Endodermal cell (in vitro differentiated cells): ENCODE measurements around the gene SMIM23. TPM values are rescaled to one million over a fixed set of nuclear protein-coding genes. Genes with fewer than 3 reads are reported as not detected.

Source experiments
- DNase-seq: peaks from one replicate; pipeline ENCODE4 v3.0.0-alpha.2; 2017
- H3K27ac ChIP-seq: 2 replicates; pipeline ENCODE4 v1.5.1; 2013; ENCODE audit warnings: mild to moderate bottlenecking, low read depth, low read length, moderate library complexity
- H3K27me3 ChIP-seq: 2 replicates; pipeline ENCODE4 v1.6.1; 2013; ENCODE audit warnings: mild to moderate bottlenecking, low read length, moderate library complexity; ENCODE audit not compliant: insufficient read depth, control insufficient read depth, poor library complexity, severe bottlenecking
- H3K36me3 ChIP-seq: 2 replicates; pipeline ENCODE4 v1.7.0; 2013; ENCODE audit warnings: mild to moderate bottlenecking, low read length, moderate library complexity; ENCODE audit not compliant: control insufficient read depth, insufficient read depth
- H3K4me1 ChIP-seq: one replicate; pipeline ENCODE4 v1.7.0; 2013; ENCODE audit warnings: low read length; ENCODE audit not compliant: control insufficient read depth, insufficient read depth
- H3K4me3 ChIP-seq: 2 replicates; pipeline ENCODE4 v1.5.1; 2013; ENCODE audit warnings: mild to moderate bottlenecking, low read length, moderate library complexity
- H3K9ac ChIP-seq: 2 replicates; pipeline ENCODE4 v1.6.1; 2013; ENCODE audit warnings: mild to moderate bottlenecking, low read length, moderate library complexity; ENCODE audit not compliant: poor library complexity, severe bottlenecking; ENCODE audit errors: extremely low read depth
- H3K9me3 ChIP-seq: 2 replicates; pipeline ENCODE4 v1.6.1; 2013; ENCODE audit warnings: mild to moderate bottlenecking, low read length, moderate library complexity; ENCODE audit not compliant: control insufficient read depth
- H3K27ac Mint-ChIP-seq: 2 replicates; pipeline ENCODE4 v1.8.0; 2020; ENCODE audit warnings: mixed read lengths
- H3K27me3 Mint-ChIP-seq: 2 replicates; pipeline ENCODE4 v1.8.0; 2021; ENCODE audit warnings: mild to moderate bottlenecking, mixed read lengths; ENCODE audit not compliant: insufficient read depth
- H3K36me3 Mint-ChIP-seq: 2 replicates; pipeline ENCODE4 v1.8.0; 2020; ENCODE audit warnings: low read depth, mixed read lengths
- H3K4me1 Mint-ChIP-seq: 2 replicates; pipeline ENCODE4 v1.8.0; 2020; ENCODE audit warnings: mixed read lengths
- H3K4me3 Mint-ChIP-seq: 2 replicates; pipeline ENCODE4 v1.8.0; 2020; ENCODE audit warnings: mild to moderate bottlenecking, moderate library complexity, mixed read lengths
- H3K9me3 Mint-ChIP-seq: 2 replicates; pipeline ENCODE4 v1.8.0; 2020; ENCODE audit warnings: mild to moderate bottlenecking, mixed read lengths
- CTCF ChIP-seq: fragments of 200-600 bp; sonication (generic); conservative IDR thresholded peaks from 2 replicates; pipeline ENCODE4 v1.5.0; 2021; ENCODE audit warnings: antibody characterized with exemption, mild to moderate bottlenecking
- WGBS, 2 experiments: methylation state at CpG; one replicate each; pipeline versions ENCODE4 v1.1.5 to v1.1.7; 2013; ENCODE audit warnings: missing lambda C conversion rate in 2 of 2, mixed read lengths in 1 of 2; ENCODE audit not compliant: insufficient coverage in 1 of 2, insufficient read length in 1 of 2; 5-methylcytosine and 5-hydroxymethylcytosine counted together
- total RNA-seq, 2 donors: library from RNA; stranded (reverse); fragmentation: NEBNext Ultra II Directional in 1 of 2; extraction: Animal tissue kit (Norgen Biotek cat#: 25700) in 1 of 2; gene quantifications; 2 replicates in 1 of 2; 3 replicates in 1 of 2; pipeline ENCODE4 v1.2.1, GENCODE V29; 2021

The SMIM23 gene
- total RNA-seq, 2 donors from 2014 or later, result not detected

GRCh38 chr5:171821286-171821685 is 35.7 kb downstream of the SMIM23 start:
- DNase-seq, result no peak
- H3K36me3 ChIP-seq, result no peaks in the 10 kb centered on the region
- no peak for TF ChIP-seq CTCF
- H3K9ac ChIP-seq, result no peak overlapping the region
- H3K4me3 ChIP-seq, result no peak overlapping the region
- Mint-ChIP-seq H3K36me3 (no peaks in the 10 kb centered on the region), H3K4me3 (no peak overlapping the region), H3K27ac (no peak overlapping the region), H3K4me1 (peaks cover 4% of the 10 kb centered on the region), H3K9me3 (no peaks in the 10 kb centered on the region), H3K27me3 (peaks cover 4% of the 10 kb centered on the region)
- no peaks in the 10 kb centered on the region for H3K27me3 ChIP-seq
- no peak overlapping the region for H3K27ac ChIP-seq
- H3K9me3 ChIP-seq, result no peaks in the 10 kb centered on the region
- 80 to 93% methylated on average over 1 to 4 of the region's 4 CpGs for WGBS, 2 experiments
- H3K4me1 ChIP-seq, result no peaks in the 10 kb centered on the region

- Histone ChIP-seq H3K4me1 (no peaks in the 10 kb centered on the region), H3K4me3 (no peak overlapping the region), H3K9me3 (no peaks in the 10 kb centered on the region), H3K27me3 (no peaks in the 10 kb centered on the region), H3K36me3 (no peaks in the 10 kb centered on the region), H3K9ac (no peak overlapping the region), H3K27ac (no peak overlapping the region)
- no peaks in the 10 kb centered on the region for H3K9me3 Mint-ChIP-seq
- WGBS, 2 experiments, result 77 to 83% methylated on average over 3 to 5 of the region's 5 CpGs
- TF ChIP-seq CTCF, result no peak
- H3K27ac Mint-ChIP-seq, result no peak overlapping the region
- no peaks in the 10 kb centered on the region for H3K36me3 Mint-ChIP-seq
- peak; percentile 56 for DNase-seq
- peaks cover 4% of the 10 kb centered on the region for H3K4me1 Mint-ChIP-seq
- peaks cover 6% of the 10 kb centered on the region for H3K27me3 Mint-ChIP-seq
- no peak overlapping the region for H3K4me3 Mint-ChIP-seq
Observed at GRCh38 chr5:171823269-171823668, 37.7 kb downstream of the SMIM23 start.

GRCh38 chr5:171825051-171825450 is 39.4 kb downstream of the SMIM23 start:
- H3K27me3 Mint-ChIP-seq, result peaks cover 6% of the 10 kb centered on the region
- no peak overlapping the region for H3K27ac ChIP-seq
- no peak overlapping the region for H3K27ac Mint-ChIP-seq
- H3K4me3 ChIP-seq, result no peak overlapping the region
- no peak for TF ChIP-seq CTCF
- H3K4me1 ChIP-seq, result no peaks in the 10 kb centered on the region
- peaks cover 4% of the 10 kb centered on the region for H3K4me1 Mint-ChIP-seq
- no peaks in the 10 kb centered on the region for H3K27me3 ChIP-seq
- H3K36me3 Mint-ChIP-seq, result no peaks in the 10 kb centered on the region
- no peak overlapping the region for H3K9ac ChIP-seq
- 90 to 97% methylated on average over 2 to 3 of the region's 3 CpGs for WGBS, 2 experiments
- no peaks in the 10 kb centered on the region for H3K9me3 ChIP-seq
- H3K36me3 ChIP-seq, result no peaks in the 10 kb centered on the region
- H3K4me3 Mint-ChIP-seq, result no peak overlapping the region
- H3K9me3 Mint-ChIP-seq, result peaks cover under 1% of the 10 kb centered on the region
- DNase-seq, result no peak
